Duodenal mucosa (tissue), 2 donors: ENCODE data around the gene B3GNT4.
"Not testable (repeated sequence)": the region's sequence is repeated elsewhere in the genome, so short reads cannot be mapped to it uniquely, and the experiment has no call there.

Experiments used
- H3K27ac ChIP-seq: one replicate; pipeline ENCODE4 v1.7.0; 2013; ENCODE audit warnings: low read depth, low read length
- H3K27me3 ChIP-seq, 2 donors: one replicate each; pipeline ENCODE4 v1.7.0; 2013; ENCODE audit warnings: low read length in 2 of 2, control low read depth in 1 of 2; ENCODE audit not compliant: insufficient read depth in 2 of 2, control insufficient read depth in 1 of 2
- H3K36me3 ChIP-seq, 2 donors: one replicate each; pipeline ENCODE4 v1.7.0; 2013; ENCODE audit warnings: low read length in 2 of 2, control low read depth in 1 of 2; ENCODE audit not compliant: insufficient read depth in 2 of 2, control insufficient read depth in 1 of 2
- H3K4me1 ChIP-seq, 2 donors: one replicate each; pipeline ENCODE4 v1.7.0; 2013; ENCODE audit warnings: low read length in 2 of 2, control low read depth in 1 of 2; ENCODE audit not compliant: insufficient read depth in 2 of 2, control insufficient read depth in 1 of 2
- H3K4me3 ChIP-seq, 2 donors: one replicate each; pipeline ENCODE4 v1.7.0; 2013; ENCODE audit warnings: low read length in 2 of 2, low read depth in 1 of 2
- H3K9ac ChIP-seq, 2 donors: one replicate each; pipeline ENCODE4 v1.7.0; 2013; ENCODE audit warnings: low read length in 2 of 2, low read depth in 1 of 2
- H3K9me3 ChIP-seq, 2 donors: one replicate each; pipeline ENCODE4 v1.7.0; 2013; ENCODE audit warnings: low read length in 2 of 2, control low read depth in 1 of 2; ENCODE audit not compliant: control insufficient read depth in 1 of 2

B3GNT4 gene

DNA sequence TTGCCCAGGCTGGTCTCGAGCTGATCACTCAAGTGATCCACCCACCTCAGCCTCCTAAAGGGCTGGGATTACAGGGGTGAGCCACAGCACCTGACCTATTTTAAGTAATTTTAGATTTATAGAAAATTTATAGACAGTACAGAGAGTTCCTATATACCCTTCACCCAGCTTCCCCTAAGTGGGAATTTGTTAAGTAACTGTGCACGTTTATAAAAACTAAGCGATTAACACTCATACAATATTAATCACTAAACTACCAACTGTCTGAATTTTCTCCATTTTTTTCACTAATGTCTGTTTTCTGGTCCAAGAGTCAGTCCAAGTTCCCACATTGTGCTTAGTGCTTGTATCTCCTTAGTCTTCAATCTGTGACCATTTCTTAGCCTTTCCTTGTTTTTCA lies 35.0 kb upstream of the B3GNT4 start:
- peaks cover 5 to 8% of the 10 kb centered on the region in 2 donors for H3K4me1 ChIP-seq
- H3K36me3 ChIP-seq: no peaks in the 10 kb centered on the region
- no peaks in the 10 kb centered on the region for H3K9me3 ChIP-seq
- H3K4me3 ChIP-seq: no peak overlapping the region
- no peak overlapping the region for H3K27ac ChIP-seq
- no peak overlapping the region for H3K9ac ChIP-seq
- no peaks in the 10 kb centered on the region for H3K27me3 ChIP-seq

DNA sequence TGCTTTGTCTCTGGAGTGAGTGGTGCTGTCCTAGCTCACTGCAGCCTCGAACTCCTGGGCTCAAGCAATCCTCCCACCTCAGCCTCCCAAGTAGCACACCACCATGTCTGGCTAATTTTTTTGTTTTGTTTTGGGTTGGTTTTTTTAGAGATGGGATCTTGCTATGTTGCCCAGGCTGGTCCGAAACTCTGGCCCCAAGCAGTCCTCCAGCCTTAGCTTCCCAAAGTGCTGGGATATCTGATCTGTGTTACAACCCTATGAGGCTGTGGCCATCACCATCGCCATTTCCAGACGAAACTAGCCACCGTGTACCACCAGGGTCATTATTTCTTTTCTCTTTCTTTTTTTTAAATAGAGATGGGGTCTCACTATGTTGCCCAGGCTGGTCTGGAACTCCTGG lies 32.1 kb upstream of the B3GNT4 start:
- no peak overlapping the region for H3K4me3 ChIP-seq
- H3K27ac ChIP-seq: no peak overlapping the region
- no peaks in the 10 kb centered on the region for H3K27me3 ChIP-seq
- H3K9ac ChIP-seq: no peak overlapping the region
- H3K4me1 ChIP-seq: peaks cover 5 to 8% of the 10 kb centered on the region in 2 donors
- no peaks in the 10 kb centered on the region for H3K9me3 ChIP-seq
- H3K36me3 ChIP-seq: no peaks in the 10 kb centered on the region

DNA sequence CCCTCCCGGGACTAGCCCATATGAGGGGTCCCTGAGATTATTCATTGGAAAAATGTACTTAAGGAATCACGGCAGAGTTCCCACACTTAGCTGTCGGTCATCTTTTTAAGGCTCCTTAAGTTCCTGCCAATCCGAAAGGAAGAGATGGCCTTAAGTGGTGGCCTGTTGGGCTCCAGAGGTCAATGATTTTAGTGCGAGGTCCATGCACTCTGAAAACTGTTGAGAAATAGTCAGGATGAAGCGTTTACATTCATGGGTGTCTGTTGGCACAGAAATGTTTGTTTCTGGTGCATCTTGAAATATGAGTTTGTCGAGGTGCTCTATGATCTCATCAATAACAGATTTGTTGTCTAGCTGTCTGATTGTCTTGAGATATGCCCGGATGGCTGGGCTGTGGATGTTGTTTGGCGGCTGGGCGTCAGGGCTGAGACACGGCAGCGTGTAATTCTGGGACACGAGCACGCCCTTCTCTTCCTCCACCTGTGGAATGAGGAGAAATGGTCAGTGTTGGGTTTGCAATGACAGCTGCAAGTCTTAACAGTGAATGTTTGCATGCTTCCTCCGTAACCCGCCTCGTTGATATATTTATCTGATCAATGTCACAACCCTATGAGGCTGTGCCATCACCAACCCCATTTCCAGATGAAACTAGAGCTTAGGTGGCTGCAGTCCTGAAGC lies 31.1 kb upstream of the B3GNT4 start:
- no peak overlapping the region for H3K27ac ChIP-seq
- H3K9me3 ChIP-seq: no peaks in the 10 kb centered on the region
- no peak overlapping the region for H3K9ac ChIP-seq
- peaks cover 8% of the 10 kb centered on the region in 2 donors for H3K4me1 ChIP-seq
- H3K4me3 ChIP-seq: no peak overlapping the region
- H3K27me3 ChIP-seq: no peaks in the 10 kb centered on the region
- no peaks in the 10 kb centered on the region for H3K36me3 ChIP-seq

DNA sequence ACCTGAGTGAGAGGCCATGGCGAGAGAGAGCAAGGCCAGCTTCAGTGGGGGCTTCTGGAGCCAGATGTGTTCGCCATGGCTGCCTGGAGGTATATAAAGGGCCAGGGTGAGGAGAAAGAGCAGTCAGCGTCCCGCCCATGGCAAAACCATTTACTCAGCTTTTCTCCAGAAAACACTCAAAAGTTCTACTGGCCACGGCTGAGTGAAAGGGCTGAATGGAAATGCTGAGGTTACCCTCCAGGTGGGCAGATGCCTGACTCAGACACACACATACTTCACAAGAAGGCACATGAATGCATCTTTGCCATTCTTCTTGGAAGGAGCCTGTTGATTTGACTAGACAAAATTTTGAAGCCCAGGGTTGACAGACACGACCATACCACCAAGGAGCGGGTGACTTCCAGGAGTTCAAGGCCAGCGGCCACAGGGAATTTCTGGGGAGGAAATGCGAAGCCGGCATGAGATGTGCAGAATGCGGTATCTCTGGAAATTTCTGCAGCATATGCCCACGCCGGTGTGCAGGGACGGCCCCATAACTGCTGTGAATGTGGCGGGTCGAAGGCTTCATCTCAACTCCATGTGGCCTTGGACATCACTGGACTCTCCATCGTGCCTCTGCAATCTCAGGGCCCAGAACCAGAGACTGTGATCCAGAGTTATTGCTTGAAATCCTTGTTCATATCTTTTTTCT lies 29.2 kb upstream of the B3GNT4 start, which contains the start of gene IL31:
Gene IL31 (minus strand): TSS at position 67 of the 691 bp plus-strand sequence. CDS start 49 bp downstream, at position 18.
- Histone ChIP-seq H3K36me3 (no peaks in the 10 kb centered on the region), H3K9ac (no peak within 1 kb of the TSS), H3K4me1 (peaks cover 6 to 9% of the 10 kb centered on the region in 2 donors), H3K27ac (no peak within 1 kb of the TSS), H3K4me3 (no peak within 1 kb of the TSS), H3K27me3 (no peaks in the 10 kb centered on the region), H3K9me3 (no peaks in the 10 kb centered on the region)

DNA sequence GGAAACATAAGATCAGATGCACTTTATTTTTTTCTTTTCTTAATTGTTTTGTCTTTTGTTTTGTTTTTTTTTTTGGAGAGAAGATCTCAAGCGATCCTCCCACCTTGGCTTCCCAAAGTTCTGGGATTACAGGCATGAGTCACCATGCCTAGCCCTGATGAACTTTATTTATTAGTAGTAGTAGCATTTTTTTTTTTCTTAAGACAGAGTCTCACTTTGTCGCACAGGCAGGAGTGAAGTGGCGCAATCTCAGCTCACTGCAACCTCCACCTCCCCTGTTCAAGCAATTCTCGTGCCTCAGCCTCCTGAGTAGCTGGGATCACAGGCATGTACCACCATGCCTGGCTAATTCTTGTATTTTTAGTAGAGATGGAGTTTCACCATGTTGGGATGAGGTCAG lies 27.0 kb upstream of the B3GNT4 start:
- H3K4me3 ChIP-seq, H3K9me3 ChIP-seq, H3K36me3 ChIP-seq, H3K9ac ChIP-seq, H3K4me1 ChIP-seq, H3K27ac ChIP-seq, H3K27me3 ChIP-seq: not testable (repeated sequence)

DNA sequence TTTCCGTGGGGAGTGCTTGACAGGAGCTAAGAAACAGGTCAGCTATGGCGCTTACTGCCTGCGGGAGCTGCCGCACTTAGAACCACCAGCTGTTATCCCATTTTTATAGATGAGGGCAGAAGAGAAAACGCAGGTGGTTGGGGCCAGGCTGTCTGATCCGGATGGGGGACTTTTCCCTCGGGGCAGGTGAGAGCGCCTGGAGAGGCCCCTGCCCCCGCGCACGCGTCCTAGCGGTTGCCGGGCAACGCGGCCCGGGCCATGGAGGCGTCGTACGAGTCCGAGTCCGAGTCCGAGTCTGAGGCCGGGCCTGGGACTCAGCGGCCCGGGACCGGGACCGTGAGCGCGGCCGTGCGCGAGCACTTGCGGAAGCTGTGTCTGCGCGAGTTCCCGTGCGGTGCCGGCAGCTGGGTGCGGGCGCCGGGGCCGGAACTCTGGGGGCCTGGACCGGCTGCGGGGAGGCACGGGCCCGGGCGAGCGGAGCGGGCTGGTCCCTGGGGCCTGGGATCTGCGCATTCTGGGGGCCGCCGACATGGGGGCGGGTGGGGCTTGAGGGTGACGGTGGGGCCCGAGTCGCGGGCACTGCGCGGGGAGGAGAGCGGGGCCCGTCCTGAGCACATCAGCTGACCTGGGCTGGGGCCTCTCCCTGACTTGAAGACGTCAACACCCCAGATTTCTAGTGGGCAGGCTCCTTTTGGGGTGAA lies 20.5 kb upstream of the B3GNT4 start, which contains the start of gene LRRC43:
Gene LRRC43 (plus strand): TSS at position 237 of the 701 bp plus-strand sequence. CDS start 22 bp downstream, at position 259.
- Histone ChIP-seq H3K27ac (no peak within 1 kb of the TSS), H3K9ac (peak within 1 kb of the TSS in 1 of 2 donors; percentile 54), H3K9me3 (no peaks in the 10 kb centered on the region), H3K4me3 (peak within 1 kb of the TSS; percentile 61 to 64), H3K27me3 (no peaks in the 10 kb centered on the region), H3K36me3 (no peaks in the 10 kb centered on the region), H3K4me1 (peaks cover 0 to 2% of the 10 kb centered on the region in 2 donors)

DNA sequence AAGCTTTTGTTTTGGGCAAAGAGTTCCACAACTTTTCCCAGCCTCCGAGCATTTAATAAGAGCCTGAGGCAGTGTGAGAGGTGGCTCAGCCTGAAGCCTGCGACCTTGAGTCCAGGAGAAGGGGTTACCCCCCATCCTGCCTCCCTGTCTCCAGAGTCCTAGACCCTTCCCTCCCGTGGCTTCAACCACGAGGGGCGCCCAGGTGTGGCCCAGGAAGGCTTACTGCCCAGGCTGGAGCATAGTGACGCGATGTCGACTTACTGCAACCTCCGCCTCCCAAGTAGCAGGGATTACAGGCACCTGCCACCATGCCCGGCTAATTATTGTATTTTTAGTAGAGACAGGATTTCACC lies 19.9 kb upstream of the B3GNT4 start:
- peaks cover 0 to 2% of the 10 kb centered on the region in 2 donors for H3K4me1 ChIP-seq
- H3K27me3 ChIP-seq: no peaks in the 10 kb centered on the region
- no peak overlapping the region for H3K9ac ChIP-seq
- peak overlapping the region in 1 of 2 donors; percentile 61 for H3K4me3 ChIP-seq
- no peaks in the 10 kb centered on the region for H3K36me3 ChIP-seq
- H3K9me3 ChIP-seq: no peaks in the 10 kb centered on the region
- no peak overlapping the region for H3K27ac ChIP-seq

DNA sequence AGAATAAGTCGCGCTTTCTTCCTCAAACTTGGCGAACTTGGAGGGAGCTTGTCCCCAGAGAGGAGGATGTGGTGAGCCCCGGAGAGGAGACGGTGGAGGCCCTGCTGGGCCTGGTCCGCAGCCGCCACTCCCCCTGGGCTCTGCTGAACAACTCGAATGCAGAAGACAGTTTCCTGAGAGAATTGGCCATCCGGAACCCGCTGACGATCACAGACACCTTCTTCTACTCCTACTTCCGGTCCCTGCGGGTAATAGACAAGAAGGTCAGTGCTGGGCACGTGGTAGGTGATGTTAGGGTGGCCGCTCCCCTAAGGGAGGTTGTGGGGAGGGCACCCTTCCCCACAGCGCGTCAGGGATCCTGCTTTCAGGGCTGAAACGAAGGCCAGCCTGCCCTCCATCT lies 19.0 kb upstream of the B3GNT4 start:
- H3K36me3 ChIP-seq: no peaks in the 10 kb centered on the region
- H3K4me1 ChIP-seq: peaks cover 0 to 2% of the 10 kb centered on the region in 2 donors
- no peak overlapping the region for H3K9ac ChIP-seq
- H3K9me3 ChIP-seq: no peaks in the 10 kb centered on the region
- H3K4me3 ChIP-seq: no peak overlapping the region
- H3K27ac ChIP-seq: no peak overlapping the region
- H3K27me3 ChIP-seq: no peaks in the 10 kb centered on the region

DNA sequence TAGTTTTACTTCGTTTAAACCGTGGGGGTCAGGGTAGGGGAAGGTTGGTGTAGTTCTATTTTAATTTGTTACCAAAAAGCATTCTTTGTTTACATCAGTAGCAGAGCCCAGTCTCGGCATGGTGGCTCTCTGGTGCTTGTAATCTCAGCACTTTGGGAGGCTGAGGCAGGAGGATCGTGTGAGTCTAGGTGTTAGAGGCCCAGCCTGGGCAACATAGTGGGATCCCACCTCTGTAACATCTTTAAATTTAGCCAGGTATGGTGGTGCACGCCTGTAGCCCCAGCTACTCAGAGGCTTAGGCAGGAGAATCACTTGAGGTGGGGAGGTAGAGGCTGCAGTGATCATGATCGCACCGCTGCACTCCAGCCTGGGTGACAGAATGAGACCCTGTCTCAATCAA lies 18.4 kb upstream of the B3GNT4 start:
- peaks cover 0 to 2% of the 10 kb centered on the region in 2 donors for H3K4me1 ChIP-seq
- H3K27ac ChIP-seq: no peak overlapping the region
- no peak overlapping the region for H3K9ac ChIP-seq
- H3K36me3 ChIP-seq: no peaks in the 10 kb centered on the region
- no peaks in the 10 kb centered on the region for H3K27me3 ChIP-seq
- no peak overlapping the region for H3K4me3 ChIP-seq
- H3K9me3 ChIP-seq: no peaks in the 10 kb centered on the region

DNA sequence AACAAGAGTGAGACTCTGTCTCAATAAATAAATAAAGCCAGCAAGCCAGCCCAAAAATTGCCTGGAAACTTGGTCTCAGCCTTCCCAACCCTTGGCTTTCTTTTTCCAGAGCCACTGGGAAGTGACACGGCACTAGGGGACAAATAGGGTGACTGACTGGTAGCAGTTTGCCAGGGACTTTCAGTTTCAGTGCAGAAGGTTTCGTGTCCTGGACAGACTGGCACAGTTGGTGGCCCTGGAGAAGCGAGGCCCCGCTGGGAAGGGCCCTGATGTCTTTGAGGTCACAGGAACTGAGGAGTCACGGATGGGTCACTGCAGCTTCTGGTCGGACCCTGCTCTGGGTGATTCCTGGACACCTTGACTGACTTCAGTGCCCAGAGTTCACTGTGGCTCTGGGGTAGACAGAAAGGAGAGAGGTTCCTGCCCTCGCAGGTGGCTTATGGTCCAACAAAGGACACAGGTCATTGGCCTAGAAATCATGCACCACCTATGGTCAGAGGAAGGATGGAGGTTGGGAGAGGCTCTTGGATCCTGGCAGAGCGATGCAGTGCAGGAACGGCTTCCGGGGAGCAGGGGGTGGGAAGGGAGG lies 17.9 kb upstream of the B3GNT4 start:
- no peak overlapping the region for H3K9ac ChIP-seq
- H3K9me3 ChIP-seq: no peaks in the 10 kb centered on the region
- no peaks in the 10 kb centered on the region for H3K27me3 ChIP-seq
- no peak overlapping the region for H3K27ac ChIP-seq
- no peaks in the 10 kb centered on the region for H3K36me3 ChIP-seq
- H3K4me1 ChIP-seq: peaks cover 0 to 2% of the 10 kb centered on the region in 2 donors
- H3K4me3 ChIP-seq: no peak overlapping the region
